Inflammatory macrophage treated with lipopolysaccharide for 1 hour (primary cell): ENCODE results near the gene ALX4.

Experiments used
- DNase-seq, 2 donors: peaks; one replicate each; pipeline ENCODE4 v3.0.0-alpha.2; 2020 to 2022

Gene ALX4

GRCh38 chr11:44309478-44310205 lies at the start of gene ALX4:
Gene ALX4 (minus strand): TSS chr11:44310139. CDS start chr11:44310062, 77 bp downstream.
- DNase-seq: no peak

DNA sequence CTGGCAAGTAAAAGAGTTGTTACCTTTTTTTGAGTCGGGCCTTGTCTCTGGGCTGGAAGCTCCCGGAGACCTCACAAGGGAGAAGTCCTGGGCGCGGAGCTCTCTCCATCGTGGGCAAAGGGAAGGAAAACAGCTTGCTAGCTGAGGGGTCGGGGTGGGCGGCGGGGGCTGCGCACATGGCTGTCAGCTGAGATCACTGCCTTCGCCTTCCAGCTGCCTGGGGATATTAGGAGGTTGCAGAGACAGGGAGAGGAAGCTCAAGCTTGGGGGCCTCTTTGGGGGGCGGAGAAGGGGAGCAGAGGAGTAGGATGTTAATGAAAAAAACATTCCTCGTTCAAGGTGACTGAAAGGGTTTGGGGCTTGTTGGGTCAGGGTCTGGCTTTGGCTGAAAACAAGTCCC lies 49.2 kb upstream of the ALX4 start:
- DNase-seq: no peak

GRCh38 chr11:44358713-44359112 lies 48.8 kb upstream of the ALX4 start:
- DNase-seq: no peak

DNA sequence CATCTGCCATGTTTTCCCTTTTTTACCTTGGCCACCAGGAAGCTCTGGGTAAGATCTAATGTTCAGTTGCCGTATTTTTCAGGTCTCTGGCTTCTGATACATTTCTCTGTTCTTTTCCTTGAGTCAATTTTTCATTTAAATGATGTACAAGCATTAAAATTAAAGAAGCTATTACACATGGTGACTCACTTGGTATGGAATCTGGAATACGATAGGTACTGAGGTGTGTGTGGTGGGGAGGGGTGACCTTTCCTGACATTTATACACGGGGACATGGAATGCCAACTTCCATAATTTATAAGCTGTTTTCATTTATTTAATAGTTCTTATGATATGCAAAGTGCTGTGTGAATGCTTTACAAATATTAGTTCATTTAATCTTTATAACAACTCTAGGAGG lies 47.8 kb upstream of the ALX4 start:
- no peak for DNase-seq

DNA sequence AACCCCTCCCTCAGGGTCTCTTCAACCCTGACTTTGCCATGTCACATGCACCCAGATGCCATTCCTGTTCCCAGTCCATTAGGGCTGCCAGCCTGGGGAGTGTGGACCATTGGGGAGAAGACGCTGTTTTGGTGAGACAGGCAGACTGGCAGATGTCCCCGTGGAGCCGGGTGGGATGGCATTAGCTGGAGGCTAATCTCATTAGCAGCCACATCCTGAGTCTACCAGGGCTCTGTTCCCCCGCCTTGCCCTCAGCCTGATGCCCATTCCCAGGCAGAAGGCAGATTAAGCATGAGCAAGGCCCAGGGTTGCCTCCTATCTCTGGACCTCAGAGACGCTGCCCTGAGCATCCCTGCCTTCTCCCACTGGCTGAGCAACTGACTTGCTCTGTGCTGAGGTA lies 46.4 kb upstream of the ALX4 start:
- DNase-seq: no peak

- DNase-seq: no peak
Observed at GRCh38 chr11:44351898-44352498, 42.1 kb upstream of the ALX4 start.

GRCh38 chr11:44351006-44351660 lies 41.2 kb upstream of the ALX4 start:
- DNase-seq: peak; percentile 9

GRCh38 chr11:44349328-44349727 lies 39.4 kb upstream of the ALX4 start:
- DNase-seq: no peak

DNA sequence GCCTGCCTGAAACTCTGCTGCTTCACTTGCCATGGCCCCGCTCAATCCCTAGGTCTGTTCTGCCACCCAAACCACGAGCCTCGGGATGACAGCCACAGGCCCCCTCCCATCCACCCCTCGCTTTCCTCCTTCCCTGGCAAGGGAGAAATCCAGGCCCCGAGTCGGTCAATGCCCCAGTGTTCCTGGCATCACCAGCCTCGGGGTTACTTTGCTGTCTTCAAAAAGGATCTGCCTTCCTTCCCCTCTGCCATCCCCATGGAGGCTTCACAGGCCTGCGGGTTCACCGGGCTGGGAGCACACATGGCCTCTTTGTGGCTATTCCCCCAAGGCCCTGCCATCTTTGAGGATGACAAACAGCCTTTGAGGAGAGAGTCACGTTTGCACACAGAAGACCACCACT lies 38.8 kb upstream of the ALX4 start:
- DNase-seq: no peak

GRCh38 chr11:44348114-44348513 lies 38.2 kb upstream of the ALX4 start:
- DNase-seq: no peak

- DNase-seq: no peak
Observed at GRCh38 chr11:44347538-44347937, 37.6 kb upstream of the ALX4 start.

GRCh38 chr11:44346983-44347382 lies 37.0 kb upstream of the ALX4 start:
- DNase-seq: no peak

- DNase-seq: no peak
Observed at GRCh38 chr11:44345781-44346180, 35.8 kb upstream of the ALX4 start.

DNA sequence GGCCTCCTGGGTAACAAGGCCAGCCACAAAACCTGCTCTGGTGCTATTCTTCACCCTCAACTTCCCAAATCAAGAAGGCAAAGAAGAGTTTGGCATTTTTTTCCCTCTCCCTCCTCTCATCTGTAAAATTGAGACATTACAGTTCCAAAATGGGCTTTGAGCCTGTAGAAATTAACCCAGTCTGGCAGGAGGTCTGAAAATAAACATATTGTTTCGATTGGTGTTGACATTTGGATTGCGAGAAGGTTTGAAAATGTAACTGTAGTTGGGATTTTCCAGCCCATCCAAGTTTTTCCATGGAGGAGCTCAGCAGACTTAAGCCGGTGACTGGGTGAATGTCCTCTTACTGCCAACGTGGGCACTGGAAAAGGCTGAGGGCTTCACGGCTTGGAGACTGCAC lies 35.0 kb upstream of the ALX4 start:
- no peak for DNase-seq

DNA sequence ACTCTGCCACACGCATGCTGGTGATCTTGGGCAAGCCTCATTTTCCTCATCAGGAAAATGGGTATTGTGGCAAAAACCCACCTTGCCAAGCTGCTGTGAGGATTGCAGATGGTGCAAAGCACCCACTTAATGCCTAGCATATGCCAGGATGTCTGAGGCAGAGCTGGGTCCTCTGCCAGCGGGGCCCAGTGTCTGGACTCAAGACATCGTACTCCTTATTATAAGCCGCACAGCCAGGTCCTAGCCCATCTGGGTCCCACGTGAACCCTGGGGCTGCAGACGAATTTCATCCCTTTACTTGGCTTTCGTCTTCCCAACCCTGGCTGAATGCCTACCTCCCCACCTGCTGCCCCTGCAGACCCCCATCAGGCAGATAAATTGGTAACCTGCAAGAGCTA lies 34.5 kb upstream of the ALX4 start:
- no peak for DNase-seq

GRCh38 chr11:44343778-44344422 lies 34.0 kb upstream of the ALX4 start:
- no peak for DNase-seq

- DNase-seq: no peak
Observed at GRCh38 chr11:44342616-44343015, 32.7 kb upstream of the ALX4 start.

DNA sequence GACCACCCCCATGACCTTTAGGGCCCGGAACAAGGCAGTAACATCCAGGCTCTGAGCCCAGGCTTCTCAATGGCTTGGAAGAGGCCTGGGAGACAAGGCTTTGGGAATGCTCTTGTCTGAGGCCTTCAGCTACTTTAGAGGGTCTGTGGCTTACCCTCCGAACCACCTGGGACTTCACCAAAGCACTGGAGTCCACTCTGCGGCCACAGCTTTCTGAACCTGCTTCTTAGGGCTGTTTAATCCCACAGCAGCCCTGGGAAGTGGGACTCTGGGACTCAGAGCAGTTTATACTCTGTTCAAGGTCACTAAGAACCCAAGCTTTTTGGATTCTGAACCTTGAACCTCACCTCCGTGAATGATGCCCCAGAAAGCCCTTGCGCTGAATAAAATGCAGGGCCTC lies 30.7 kb upstream of the ALX4 start:
- no peak for DNase-seq

DNA sequence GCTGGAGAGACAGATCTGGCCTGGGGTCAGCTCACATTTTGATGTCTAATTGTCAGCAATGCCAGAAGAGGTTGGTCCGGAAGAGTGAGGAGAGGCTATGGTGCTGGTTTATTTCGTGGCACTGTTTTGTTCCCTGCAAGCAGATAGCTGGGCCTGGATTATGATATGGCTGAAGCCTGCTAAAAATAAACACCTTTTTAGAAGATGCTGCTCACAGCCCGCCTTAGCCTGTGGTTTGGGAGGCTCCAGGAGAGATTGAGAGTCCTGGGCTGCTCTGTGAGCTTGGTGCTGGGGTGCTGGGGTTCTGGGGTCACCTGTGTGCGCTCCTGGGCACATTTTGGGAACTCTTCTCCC lies 29.6 kb upstream of the ALX4 start:
- DNase-seq: no peak

GRCh38 chr11:44338698-44339529 lies 29.0 kb upstream of the ALX4 start:
- no peak for DNase-seq

- no peak for DNase-seq
Observed at GRCh38 chr11:44338026-44338425, 28.1 kb upstream of the ALX4 start.

- DNase-seq: no peak
Observed at GRCh38 chr11:44335919-44336318, 26.0 kb upstream of the ALX4 start.
